ENCODE data around the gene TRAF3.

TRAF3 gene

DNA sequence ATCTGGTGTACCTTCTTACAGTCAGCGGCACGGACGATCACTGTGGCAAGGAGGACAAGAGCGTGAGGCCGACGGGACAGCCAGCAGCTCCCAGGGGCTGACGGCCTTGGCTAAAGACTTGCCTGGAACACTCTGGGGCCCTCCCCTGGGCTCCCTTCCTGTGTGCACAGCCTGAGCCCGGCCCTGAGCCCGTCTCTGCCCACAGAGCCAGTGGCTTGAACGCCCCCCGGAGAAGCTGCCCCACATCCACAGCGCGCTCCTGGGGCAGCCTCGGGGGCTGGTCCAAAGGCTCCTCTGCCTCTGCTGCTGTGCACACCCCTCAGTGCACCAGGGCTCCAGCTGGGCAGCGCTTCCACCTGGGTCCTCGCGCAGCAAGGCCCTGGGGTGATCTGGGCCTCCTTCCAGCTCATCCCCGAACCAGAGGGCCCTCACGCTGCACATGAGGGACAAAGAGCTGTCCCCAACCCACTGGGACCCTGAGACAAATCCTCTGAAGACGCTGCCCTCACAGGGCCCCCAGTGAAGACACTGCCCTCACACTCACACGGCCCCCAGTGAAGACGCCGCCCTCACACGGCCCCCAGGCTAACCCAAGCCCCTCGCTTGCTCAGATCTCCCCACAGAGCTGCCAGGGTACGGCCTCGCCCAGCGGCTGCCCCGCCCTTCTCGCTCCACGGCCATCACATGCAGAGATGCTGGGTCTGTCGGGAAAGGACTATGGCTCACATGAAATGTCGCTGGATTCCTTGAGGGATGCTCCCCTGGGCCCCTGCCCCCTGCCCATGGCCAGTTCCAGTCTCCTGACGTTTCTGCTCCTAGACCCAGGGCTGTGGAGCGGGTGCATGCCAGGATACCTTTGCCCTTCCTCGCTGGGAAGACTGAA, 167.4 kb downstream of the TRAF3 start:
- no peak for TF ChIP-seq ZNF274 (IDR thresholded peaks at IDR 0.05; ENCODE audit: low read depth, low read length)
- no peak overlapping the region for H3K4me3 ChIP-seq (ENCODE audit: low read length)

DNA sequence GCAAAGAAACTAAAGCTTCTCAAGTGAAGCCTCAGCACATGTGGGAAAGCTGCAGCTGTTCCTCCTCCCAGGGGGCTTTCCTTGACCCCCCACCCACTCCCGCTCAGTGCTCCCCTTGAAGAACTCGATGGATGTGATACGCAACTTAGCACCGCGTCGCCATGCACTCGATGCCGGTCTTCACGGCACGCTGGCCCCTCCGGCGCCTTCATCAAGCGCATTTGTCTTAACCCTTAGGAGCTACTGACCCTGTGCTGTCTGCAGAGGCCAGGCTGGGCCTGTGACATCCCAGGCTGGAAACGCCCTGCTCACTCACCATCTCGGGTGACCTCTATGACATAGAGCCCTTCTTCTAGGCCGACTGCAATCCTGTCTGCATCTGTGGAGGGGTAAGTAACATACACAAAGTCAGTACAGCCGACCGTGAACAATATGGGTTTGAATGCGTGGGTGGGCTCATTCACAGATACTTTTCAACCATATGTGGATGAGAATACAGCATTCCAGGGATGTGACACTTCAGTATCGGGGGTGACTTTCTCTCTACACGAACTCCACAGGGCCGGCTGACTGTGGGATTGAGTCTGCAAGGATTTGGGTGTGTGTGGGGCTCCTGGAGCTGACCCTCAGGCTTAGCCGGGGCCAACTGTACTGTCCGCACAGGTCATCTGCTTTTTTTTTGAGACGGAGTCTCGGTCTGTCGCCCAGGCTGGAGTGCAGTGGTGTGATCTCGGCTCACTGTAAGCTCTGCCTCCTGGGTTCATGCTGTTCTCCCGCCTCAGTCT, 168.3 kb downstream of the TRAF3 start:
- H3K4me3 ChIP-seq (ENCODE audit: low read length): no peak overlapping the region
- TF ChIP-seq ZNF274 (IDR thresholded peaks at IDR 0.05; ENCODE audit: low read depth, low read length): no peak

DNA sequence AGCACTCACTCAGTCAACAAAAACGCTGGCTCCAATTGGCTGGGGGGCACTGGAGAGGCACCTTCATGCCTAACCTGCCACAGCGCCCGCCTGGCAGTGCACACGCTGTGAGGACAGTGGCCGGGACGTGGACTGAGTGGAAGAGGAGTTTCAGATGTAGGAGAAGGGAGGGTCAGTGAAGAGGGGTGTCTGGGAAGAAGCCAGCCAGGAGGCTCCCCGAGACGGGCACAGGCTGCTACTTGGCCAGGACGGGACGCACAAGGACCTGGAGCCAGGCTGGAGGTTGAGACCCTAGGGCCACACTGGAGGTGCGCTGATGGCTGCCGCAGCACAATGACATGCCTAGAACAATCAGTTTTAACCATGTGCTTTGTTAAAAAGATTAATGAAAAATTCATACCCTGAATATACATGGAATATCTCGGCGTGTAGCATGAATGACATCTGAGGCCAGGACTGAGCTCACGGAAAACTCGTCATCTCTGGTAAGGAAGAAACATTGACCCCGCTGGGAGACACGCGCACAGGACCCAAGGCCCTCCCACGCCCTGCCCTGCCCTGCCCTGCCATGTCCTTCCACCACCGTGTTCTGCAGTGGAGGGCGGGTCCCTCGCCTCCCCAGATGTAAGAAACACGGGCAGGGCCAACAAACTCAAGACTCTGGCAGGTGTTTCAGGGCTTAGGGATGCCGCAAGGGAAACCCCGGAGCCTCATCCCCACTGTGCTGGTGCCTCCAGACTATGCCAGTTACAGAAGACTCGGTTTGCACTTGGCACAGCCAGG, 170.3 kb downstream of the TRAF3 start:
- TF ChIP-seq ZNF274 (IDR thresholded peaks at IDR 0.05; ENCODE audit: low read depth, low read length): no peak
- H3K4me3 ChIP-seq (ENCODE audit: low read length): no peak overlapping the region

DNA sequence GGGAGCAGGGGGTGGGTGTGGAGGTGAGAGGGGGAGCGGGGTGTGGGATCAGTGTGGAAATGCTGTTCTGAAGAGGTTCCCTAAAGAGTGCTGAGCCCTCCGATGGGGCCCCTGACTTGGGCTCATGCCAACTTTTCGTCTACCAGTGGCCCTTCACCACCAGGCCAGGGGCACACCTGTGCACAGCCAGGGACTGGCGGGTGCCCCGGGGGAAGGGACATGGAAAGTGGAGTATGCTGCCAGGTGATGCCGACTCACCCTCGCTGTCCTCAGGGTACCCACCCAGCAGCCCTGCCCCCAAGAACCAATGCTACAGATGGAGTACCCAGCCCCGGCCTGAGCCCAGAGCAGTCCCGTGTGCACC, 171.4 kb downstream of the TRAF3 start:
- no peak overlapping the region for H3K4me3 ChIP-seq (ENCODE audit: low read length)
- no peak for TF ChIP-seq ZNF274 (IDR thresholded peaks at IDR 0.05; ENCODE audit: low read depth, low read length)

DNA sequence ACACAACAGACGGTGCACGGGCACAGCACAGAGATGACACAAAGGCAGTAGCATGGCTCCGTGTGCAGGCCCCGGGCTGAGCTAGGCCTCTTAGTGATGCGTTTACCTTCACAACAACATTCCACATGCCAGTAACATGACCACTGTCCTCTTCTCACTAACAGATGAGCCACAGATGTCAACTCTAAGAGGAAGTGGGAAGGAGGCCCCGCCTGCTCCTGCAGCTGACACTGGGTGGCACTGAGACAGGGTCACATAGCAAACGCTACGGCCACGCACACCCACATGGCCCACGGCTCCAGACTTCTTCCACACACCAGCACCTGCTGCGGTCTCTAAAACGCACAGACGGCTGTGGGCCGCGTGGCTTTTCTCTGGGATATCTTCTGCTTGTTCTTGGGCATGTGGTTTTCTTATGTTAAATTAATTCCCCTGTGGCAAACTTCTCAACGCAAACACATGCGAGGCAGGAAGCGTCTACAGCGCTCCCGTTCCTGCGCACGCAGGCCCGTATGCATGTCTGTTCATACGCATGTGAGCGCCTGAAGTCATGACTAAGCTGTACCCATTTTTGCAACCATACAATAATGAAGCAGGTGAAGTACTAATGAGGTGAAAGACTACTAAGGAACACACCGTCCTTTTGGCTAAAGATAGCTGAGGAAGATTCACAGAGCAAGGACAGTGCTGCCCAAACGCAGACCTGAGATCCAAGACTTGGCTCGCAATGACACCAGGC, 172.0 kb downstream of the TRAF3 start:
- no peak overlapping the region for H3K4me3 ChIP-seq (ENCODE audit: low read length)
- no peak for TF ChIP-seq ZNF274 (IDR thresholded peaks at IDR 0.05; ENCODE audit: low read depth, low read length)

- no peak for TF ChIP-seq ZNF274 (IDR thresholded peaks at IDR 0.05; ENCODE audit: low read depth, low read length)
Measured at GRCh38 chr14:102949801-102950451, 172.7 kb downstream of the TRAF3 start.

GRCh38 chr14:102951034-102951433, 173.8 kb downstream of the TRAF3 start:
- no peak for TF ChIP-seq ZNF274 (IDR thresholded peaks at IDR 0.05; ENCODE audit: low read depth, low read length)
- no peak overlapping the region for H3K4me3 ChIP-seq (ENCODE audit: low read length)

More at GRCh38 chr14:102949801-102950451, 172.7 kb downstream of the TRAF3 start:
- no peak overlapping the region for H3K4me3 ChIP-seq (ENCODE audit: low read length)

DNA sequence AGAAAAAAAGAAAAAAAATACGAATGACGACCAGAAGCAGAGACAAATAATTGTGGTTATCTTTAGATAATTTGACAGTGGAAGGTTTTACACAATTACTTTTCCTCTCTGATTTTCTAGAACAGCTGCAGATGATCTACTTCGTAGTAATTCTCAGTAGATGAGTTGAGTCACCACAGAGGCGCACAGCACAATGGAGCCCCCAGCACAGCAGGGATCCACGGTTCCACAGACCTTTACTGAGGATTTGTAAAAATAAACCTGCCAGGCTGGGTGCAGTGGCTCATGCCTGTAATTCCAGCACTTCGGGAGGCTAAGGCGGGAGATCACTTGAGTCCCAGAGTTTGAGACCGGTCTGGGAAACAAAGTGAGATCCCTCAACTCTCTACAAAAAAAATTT, 174.6 kb downstream of the TRAF3 start:
- no peak for TF ChIP-seq ZNF274 (IDR thresholded peaks at IDR 0.05; ENCODE audit: low read depth, low read length)

GRCh38 chr14:102952276-102952675, 175.0 kb downstream of the TRAF3 start:
- TF ChIP-seq ZNF274 (IDR thresholded peaks at IDR 0.05; ENCODE audit: low read depth, low read length): no peak

More for the DNA sequence above, 174.6 kb downstream of the TRAF3 start:
- H3K4me3 ChIP-seq (ENCODE audit: low read length): no peak overlapping the region

GRCh38 chr14:102953100-102953499, 175.9 kb downstream of the TRAF3 start:
- H3K4me3 ChIP-seq (ENCODE audit: low read length): no peak overlapping the region
- TF ChIP-seq ZNF274 (IDR thresholded peaks at IDR 0.05; ENCODE audit: low read depth, low read length): no peak

More at GRCh38 chr14:102952276-102952675, 175.0 kb downstream of the TRAF3 start:
- H3K4me3 ChIP-seq (ENCODE audit: low read length): no peak overlapping the region

DNA sequence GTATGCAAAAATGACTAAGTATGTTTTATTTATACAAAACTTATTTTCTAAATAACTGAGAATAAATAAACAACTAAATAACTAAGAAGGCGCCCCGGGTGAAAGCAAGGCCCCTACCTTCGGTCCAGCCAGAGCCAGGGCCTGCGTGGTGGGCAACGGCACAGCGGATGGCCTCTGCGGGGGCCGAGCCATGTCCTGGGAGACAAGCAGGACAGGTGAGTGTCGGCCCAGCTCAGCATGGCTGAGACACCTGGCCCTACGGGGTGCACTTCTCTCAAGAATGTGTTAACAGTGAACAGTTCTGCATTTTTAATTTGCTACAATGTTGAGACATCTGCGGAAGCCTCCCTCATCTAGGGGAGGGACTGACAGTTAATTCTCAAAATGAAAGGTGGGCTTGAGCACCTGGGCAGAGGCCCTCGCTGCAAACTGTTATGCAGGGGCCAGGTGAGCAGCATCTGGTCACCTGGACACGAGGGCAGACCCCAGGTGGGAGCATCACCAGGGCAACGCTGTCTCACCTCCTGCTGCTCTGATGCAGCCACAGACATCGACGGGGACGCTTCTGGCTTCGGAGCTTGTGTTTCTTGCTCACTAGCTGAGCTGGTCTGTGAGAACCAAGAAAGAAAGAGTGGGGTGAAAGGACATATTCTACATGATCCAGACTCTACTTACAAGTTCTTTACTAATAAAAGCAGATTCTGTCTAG, 177.0 kb downstream of the TRAF3 start:
- no peak for TF ChIP-seq ZNF274 (IDR thresholded peaks at IDR 0.05; ENCODE audit: low read depth, low read length)

DNA sequence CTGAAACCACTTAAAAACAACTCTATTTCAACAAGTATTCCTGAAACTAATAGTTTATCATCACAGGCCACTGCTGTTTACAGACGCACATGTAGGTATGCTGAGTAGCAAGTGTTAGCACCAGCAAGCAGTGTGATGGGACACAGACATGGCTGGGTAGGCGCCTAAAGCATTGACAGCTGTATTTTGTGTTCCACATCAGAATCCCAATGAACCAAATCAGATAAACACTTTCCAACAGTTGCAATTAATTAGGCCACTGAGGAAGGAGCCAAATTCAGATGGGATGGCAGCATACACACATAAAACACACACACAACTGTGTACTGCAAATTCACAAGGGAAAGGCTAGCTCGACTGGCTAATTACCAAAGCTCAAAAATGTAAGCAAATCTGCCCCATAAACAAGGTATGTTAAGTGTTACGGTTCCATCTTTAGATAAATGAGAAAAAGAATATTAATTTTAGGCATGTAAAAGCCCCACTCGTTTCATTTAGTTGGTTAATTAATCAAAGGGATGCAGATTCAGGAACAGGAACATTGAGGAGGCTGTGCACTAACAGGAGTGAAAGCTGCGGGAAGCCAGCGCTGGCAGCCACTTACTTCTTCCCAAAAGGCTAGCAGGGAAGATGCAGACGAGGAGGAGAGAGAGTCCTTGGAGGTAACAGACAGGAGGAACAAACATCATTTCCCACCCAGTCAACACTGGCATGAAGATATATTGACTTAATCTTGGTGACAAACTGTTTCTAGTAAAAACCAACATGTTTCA, 178.6 kb downstream of the TRAF3 start:
- H3K4me3 ChIP-seq (ENCODE audit: low read length): no peak overlapping the region
- TF ChIP-seq ZNF274 (IDR thresholded peaks at IDR 0.05; ENCODE audit: low read depth, low read length): no peak

More for the DNA sequence above, 177.0 kb downstream of the TRAF3 start:
- H3K4me3 ChIP-seq (ENCODE audit: low read length): no peak overlapping the region

Data from GM08714 (cell line).